SKM-1 treated with dmso at 0.1 percent for 144 hours (cell line): Measurements from ENCODE around the gene MEP1A.
A peak's percentile ranks its signal among the peaks of the same experiment; 100 is the strongest.
"Not testable (repeated sequence)": the region's sequence is repeated elsewhere in the genome, so short reads cannot be mapped to it uniquely, and the experiment has no call there.

Experiments used
- DNase-seq: peaks from one replicate; lab custom pipeline; 2025; ENCODE audit not compliant: unreplicated experiment; lab: John Stamatoyannopoulos, UW

The MEP1A gene

DNA sequence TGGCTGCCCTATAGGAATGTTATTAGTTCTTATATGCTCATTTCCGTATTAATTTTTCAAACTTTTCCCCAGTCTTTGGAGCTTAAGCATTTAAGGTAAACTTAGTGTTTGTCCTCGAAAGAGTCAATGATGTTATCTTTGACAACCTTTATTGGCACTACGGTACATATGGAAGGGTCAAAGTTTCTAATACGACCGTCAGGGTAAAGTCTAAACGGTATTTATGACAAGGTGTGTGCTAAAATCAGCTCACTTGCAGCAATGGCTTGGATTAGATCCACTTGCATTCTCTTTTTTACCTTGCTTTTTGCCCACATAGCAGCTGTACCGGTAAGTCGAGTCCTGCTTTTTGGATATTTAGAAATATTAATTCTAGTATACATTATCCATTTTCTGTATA lies at the start of gene MEP1A:
MEP1A (plus strand) TSS at position 252 of the 400 bp plus-strand sequence; CDS start at position 262, 10 bp downstream.
- DNase-seq: no peak

GRCh38 chr6:46743425-46744158 lies 49.6 kb upstream of the MEP1A start:
- no peak for DNase-seq

GRCh38 chr6:46744159-46744725 lies 48.9 kb upstream of the MEP1A start:
- DNase-seq: not testable (repeated sequence)

DNA sequence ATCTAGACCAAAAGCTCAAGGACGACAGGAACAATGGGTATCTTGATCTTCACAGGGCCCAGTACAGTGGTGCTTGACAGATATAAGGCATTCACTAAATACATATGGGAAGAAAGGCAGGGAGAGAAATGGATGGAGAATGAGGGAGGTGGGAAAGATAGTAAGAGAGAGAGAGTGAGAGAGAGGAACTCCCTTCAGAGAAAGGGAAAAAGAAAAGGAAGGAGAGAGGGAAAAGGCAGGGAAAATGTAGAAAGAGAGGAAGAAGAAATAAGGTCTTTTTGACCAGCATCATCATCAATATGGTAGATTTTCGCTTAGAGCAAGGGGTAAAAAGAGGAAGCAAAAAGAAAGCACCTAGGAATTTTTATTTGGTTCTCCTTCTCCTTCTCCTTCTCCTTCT lies 47.2 kb upstream of the MEP1A start:
- DNase-seq: no peak

DNA sequence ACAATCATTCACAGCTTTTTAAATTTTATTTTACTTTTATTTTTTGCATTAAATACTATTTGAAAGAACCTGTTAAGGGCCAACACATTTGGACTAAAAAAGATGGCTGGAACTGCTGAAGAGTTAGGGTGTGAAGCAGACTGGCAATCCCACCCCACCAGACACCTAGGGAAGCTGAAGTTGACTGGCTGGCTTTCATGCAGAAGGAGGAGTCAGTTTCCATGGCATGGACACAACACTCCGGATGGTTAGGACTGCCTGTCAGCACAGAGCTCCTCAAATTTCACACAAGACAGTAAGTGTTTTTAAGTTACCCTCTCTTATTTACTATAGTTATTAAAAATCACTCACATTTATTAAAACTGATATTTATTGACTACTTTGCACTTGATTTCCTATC lies 46.5 kb upstream of the MEP1A start, which contains the start of gene ANKRD66:
ANKRD66 (plus strand) TSS at position 238 of the 400 bp plus-strand sequence. CDS start 5,016 bp downstream, outside the sequence.
- DNase-seq: no peak

DNA sequence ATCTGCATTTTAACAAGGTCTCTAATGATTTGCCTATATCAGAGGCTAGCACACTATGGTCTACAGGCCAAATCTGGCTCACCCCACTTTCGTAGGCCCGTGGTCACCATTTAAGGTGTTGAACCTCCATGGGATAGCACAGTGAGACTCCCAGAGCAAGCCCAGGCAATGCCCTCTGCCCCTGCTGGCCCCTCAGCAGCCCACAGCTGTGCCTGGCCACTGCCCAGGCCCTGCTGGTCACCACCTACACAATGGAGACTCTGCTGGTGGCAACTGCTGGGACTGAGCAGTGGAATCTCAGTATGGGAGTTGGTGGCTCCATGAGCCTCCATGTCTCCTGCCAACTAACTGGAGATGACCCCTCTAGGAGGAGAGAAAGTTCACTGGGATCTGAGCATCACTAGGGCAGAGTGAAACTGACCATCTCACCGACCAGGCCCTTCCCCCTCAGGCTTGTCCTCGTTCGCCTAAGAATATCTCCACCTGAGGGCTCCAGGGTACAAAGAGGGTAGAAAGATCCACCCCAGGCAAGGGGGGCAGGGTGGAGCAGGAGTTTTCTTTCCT lies 44.2 kb upstream of the MEP1A start:
- DNase-seq: no peak

GRCh38 chr6:46749731-46750130 lies 43.5 kb upstream of the MEP1A start:
- DNase-seq: no peak

GRCh38 chr6:46751658-46752057 lies 41.5 kb upstream of the MEP1A start:
- DNase-seq: no peak

- no peak for DNase-seq
These were observed 37.3 kb upstream of the MEP1A start for GRCh38 chr6:46755865-46756264.

DNA sequence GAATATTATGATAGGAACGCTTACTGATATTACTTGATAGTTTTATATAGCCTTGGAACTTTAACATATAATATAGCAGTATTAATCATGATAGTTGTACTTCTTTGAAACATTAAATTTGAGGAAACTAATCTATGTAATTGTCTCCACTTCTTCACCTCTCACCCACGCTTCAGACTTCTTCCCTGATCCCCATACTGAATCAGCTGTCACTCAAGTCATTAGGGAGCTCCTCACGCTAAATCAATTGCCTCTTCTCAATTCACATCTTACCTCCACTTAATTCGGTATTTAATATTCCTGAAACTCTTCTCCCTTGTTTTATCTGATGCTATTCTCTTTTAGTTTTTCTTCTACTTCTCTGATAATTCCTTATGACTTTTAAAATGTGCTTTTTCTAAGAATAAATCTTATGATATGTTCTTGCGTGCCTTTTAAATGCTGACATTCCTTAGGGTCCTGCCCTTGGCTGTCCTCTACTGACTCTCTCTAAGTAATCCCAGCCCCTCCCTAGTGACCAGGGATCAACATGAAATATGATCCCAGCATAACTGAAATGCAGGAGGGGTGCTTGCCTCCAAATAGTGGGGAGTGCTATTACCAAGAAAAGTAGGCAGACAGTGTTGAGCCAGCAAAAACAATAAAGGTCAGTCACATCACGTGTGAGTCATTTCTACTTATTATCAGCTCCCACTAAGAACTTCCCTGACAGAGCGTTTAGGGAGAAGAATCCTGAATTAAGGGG lies 36.5 kb upstream of the MEP1A start:
- DNase-seq: no peak

- no peak for DNase-seq
These were observed 36.0 kb upstream of the MEP1A start for GRCh38 chr6:46757214-46757596.

DNA sequence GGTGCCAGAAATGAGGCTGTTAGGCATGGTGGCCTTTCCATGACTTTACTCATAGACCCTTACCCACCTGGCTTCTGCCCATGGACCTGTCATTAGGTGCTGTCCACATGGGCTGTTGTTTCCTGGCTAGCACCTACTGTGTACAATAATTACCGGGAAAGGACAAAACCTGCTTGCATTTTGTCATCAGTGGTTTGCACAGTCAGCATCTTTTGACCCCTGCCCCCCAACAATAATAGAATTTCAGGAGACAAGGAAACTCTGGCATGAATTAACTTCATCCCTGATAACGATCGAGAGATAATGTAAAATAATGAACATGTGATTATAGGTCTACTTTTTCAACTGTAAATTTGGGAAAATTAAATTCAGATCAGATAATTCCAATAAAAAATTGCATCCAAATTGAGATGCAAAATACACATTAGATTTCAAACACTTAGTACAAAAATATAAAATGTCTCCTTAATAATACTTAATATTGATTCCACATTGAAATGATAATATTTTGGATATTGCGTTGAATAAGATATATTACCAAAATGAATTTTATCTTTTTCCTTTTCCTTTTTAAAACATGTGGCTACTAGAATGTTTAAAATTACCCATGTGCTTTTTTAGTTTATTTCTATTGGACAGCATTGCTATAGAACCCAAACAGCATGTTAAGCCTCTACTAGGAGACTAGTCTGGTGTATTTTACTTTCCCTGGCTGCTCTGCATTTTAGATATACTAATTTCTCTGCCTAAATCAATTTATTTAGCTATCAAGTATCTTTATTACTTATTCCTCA lies 34.0 kb upstream of the MEP1A start:
- DNase-seq: no peak

GRCh38 chr6:46760925-46761324 lies 32.3 kb upstream of the MEP1A start:
- DNase-seq: peak; percentile 32

GRCh38 chr6:46763466-46763865 lies 29.7 kb upstream of the MEP1A start:
- DNase-seq: no peak

DNA sequence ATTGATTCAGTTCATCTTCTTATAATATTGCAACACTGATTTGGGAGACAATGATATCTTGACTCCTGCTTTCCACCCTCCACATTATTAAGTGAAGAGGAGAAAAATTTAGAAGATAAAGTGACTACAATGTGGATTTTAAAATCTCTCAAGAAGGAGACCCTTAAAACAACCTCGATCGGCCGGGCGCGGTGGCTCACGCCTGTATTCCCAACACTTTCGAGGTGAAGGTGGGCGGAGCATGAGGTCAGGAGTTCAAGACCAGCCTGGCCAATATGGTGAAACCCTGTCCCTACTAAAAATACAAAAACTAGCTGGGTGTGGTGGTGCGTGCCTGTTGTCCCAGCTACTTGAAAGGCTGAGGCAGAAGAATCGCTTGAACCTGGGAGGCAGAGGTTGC lies 28.9 kb upstream of the MEP1A start:
- not testable (repeated sequence) for DNase-seq

DNA sequence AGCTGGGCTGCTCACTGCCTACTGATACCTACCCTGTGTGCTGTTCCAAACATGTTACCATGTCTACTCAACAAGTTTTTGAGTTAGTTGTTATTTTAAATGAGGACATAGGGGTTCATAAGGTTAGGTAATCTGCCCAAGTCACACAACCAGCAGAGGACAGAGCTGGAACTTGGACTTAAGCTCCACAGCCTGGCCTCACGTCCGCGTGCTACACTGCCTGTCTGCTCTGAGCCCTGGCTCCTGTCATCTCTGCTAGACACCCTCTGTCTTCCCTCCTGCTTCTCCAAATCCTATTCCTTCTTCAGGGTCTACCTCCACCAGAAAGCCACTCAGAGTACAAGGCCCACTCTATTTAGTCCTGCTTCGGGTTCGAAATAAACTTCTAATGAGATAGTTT lies 28.2 kb upstream of the MEP1A start:
- no peak for DNase-seq

GRCh38 chr6:46772016-46772415 lies 21.2 kb upstream of the MEP1A start:
- no peak for DNase-seq

- peak; percentile 99 for DNase-seq
These were observed 20.4 kb upstream of the MEP1A start for GRCh38 chr6:46772762-46773161.

GRCh38 chr6:46773201-46773855 lies 19.9 kb upstream of the MEP1A start:
- DNase-seq: no peak

- not testable (repeated sequence) for DNase-seq
These were observed 18.5 kb upstream of the MEP1A start for GRCh38 chr6:46774736-46775135.
